Keratinocyte (primary cell): Measurements from ENCODE around the gene FHIT. TPM values are rescaled to one million over a fixed set of nuclear protein-coding genes. Genes with fewer than 3 reads are reported as not detected.

Experiments
- DNase-seq: peaks from one replicate; pipeline ENCODE4 v3.0.0-alpha.2; 2011; ENCODE audit warnings: low read depth, missing footprints, low spot score
- FAIRE-seq: peaks from 2 replicates; lab custom pipeline; 2011; peaks lifted over from hg19 to GRCh38; lab: Jason Lieb, UNC
- H2AFZ ChIP-seq: 2 replicates; pipeline ENCODE4 v1.6.0; 2012; ENCODE audit warnings: low read length, control low read depth, inconsistent platforms; ENCODE audit not compliant: control insufficient read depth
- H3K27ac ChIP-seq: 2 replicates; pipeline ENCODE4 v1.5.1; 2011; ENCODE audit warnings: low read length; ENCODE audit not compliant: control insufficient read depth, insufficient read depth
- H3K27me3 ChIP-seq: 3 replicates; pipeline ENCODE4 v1.6.0; 2011; ENCODE audit warnings: low read length; ENCODE audit not compliant: control insufficient read depth, insufficient read depth; ENCODE audit errors: extremely low read depth
- H3K36me3 ChIP-seq, 2 experiments: 2 replicates in 1 of 2; 3 replicates in 1 of 2; pipeline ENCODE4 v1.5.1; 2011; ENCODE audit warnings: low read length in 2 of 2, mild to moderate bottlenecking in 1 of 2; ENCODE audit not compliant: control insufficient read depth in 2 of 2, insufficient read depth in 2 of 2; ENCODE audit errors: extremely low read depth in 1 of 2
- H3K4me1 ChIP-seq: 3 replicates; pipeline ENCODE4 v1.5.1; 2011; ENCODE audit warnings: low read length; ENCODE audit not compliant: control insufficient read depth, insufficient read depth; ENCODE audit errors: extremely low read depth
- H3K4me2 ChIP-seq: 3 replicates; pipeline ENCODE4 v1.6.0; 2011; ENCODE audit warnings: low read depth, low read length; ENCODE audit not compliant: control insufficient read depth, insufficient read depth; ENCODE audit errors: extremely low read depth
- H3K4me3 ChIP-seq, 3 experiments: fragments of 200-600 bp in 1 of 3; sonication (generic) in 1 of 3; 2 replicates in 2 of 3; 3 replicates in 1 of 3; pipeline ENCODE4 v1.5.1; 2011 to 2016; ENCODE audit warnings: low read length in 3 of 3, mild to moderate bottlenecking in 3 of 3, control low read depth in 2 of 3, inconsistent platforms in 1 of 3, low read depth in 1 of 3, mixed read lengths in 1 of 3, mixed run types in 1 of 3, moderate library complexity in 1 of 3; ENCODE audit not compliant: control insufficient read depth in 2 of 3, insufficient read depth in 2 of 3; ENCODE audit errors: extremely low read depth in 1 of 3
- H3K79me2 ChIP-seq: 2 replicates; pipeline ENCODE4 v1.6.0; 2012; ENCODE audit warnings: low read length; ENCODE audit not compliant: control insufficient read depth, insufficient read depth
- H3K9ac ChIP-seq: 3 replicates; pipeline ENCODE4 v1.6.0; 2011; ENCODE audit warnings: low read length; ENCODE audit not compliant: control insufficient read depth, insufficient read depth; ENCODE audit errors: extremely low read depth
- H3K9me1 ChIP-seq: 3 replicates; pipeline ENCODE4 v1.6.0; 2011; ENCODE audit warnings: low read length; ENCODE audit not compliant: control insufficient read depth, insufficient read depth; ENCODE audit errors: extremely low read depth
- H3K9me3 ChIP-seq: 2 replicates; pipeline ENCODE4 v1.5.1; 2012; ENCODE audit warnings: low read depth, low read length; ENCODE audit not compliant: control insufficient read depth
- H4K20me1 ChIP-seq: 3 replicates; pipeline ENCODE4 v1.6.0; 2011; ENCODE audit warnings: low read length; ENCODE audit not compliant: control insufficient read depth, insufficient read depth; ENCODE audit errors: extremely low read depth
- CTCF ChIP-seq, 3 experiments: IDR thresholded peaks in 1 of 3; conservative IDR thresholded peaks in 1 of 3; optimal IDR thresholded peaks in 1 of 3; 2 replicates in 2 of 3; 3 replicates in 1 of 3; pipeline versions ENCODE3 to v1.5.1; 2011; ENCODE audit warnings: low read length in 3 of 3, mild to moderate bottlenecking in 3 of 3, moderate library complexity in 2 of 3, control low read depth in 1 of 3, inconsistent platforms in 1 of 3; ENCODE audit not compliant: insufficient read depth in 2 of 3; ENCODE audit errors: extremely low read depth in 1 of 3
- EZH2 ChIP-seq: IDR thresholded peaks from one replicate; pipeline ENCODE4 v1.6.1; 2012; ENCODE audit warnings: inconsistent platforms, mild to moderate bottlenecking, low read length, moderate library complexity
- dilution Hi-C: fragments of 300-500 bp; cut with MboI; formaldehyde crosslinking; loops from one replicate; pipeline ENCODE4 v1.7.0; 2020; ENCODE audit warnings: low sequenced_read_pairs; ENCODE audit not compliant: extremely low pct_ligation_motif_present
- polyA plus RNA-seq, 5 experiments: library from polyadenylated mRNA; depleted of rRNA in 3 of 5; stranded (reverse) in 3 of 5; stranded (forward) in 1 of 5; unstranded in 1 of 5; fragments of >200 nt; gene quantifications; 1 replicate in 1 of 5; 2 replicates in 3 of 5; 3 replicates in 1 of 5; pipeline versions ENCODE4 v1.2.1 to v1.2.3, GENCODE V29; 2011 to 2012; ENCODE audit warnings: missing spikeins in 2 of 5, low read depth in 1 of 5, low replicate concordance in 1 of 5

The FHIT gene
- polyA plus RNA-seq, 1 donor (not counting 4 experiments of a cell fraction or from before 2014, with no cell fraction given) = 2.2 TPM

DNA sequence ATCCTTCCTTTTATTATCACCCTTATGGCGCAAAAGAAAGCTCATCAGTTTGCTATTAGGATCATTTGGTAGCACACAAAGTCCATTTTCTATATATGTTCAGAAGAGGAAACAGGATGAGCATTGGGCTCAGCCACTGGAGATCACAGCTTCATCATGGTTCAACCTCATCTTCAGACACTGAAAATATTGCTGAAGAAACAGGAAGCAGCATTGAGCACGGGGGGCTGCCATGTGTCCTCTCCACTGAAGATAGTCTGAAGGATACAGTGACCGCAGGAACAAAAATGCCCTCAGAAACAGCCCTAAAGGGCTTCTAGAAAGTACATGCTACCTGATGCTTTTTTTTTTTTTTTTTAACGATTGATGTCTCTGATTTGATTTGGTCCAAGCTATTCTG lies 1366.2 kb downstream of the FHIT start:
- TF ChIP-seq CTCF (optimal IDR thresholded peaks at IDR 0.05 in 1 of 3, IDR thresholded peaks at IDR 0.05 in 1 of 3, conservative IDR thresholded peaks at IDR 0.05 in 1 of 3; ENCODE audit: extremely low read depth in 1 of 3, insufficient read depth in 2 of 3, low read length in 3 of 3) (no peak), EZH2 (no peak)
- FAIRE-seq = no peak

GRCh38 chr3:59884409-59884808 lies 1366.8 kb downstream of the FHIT start:
- Histone ChIP-seq H3K9ac (no peak overlapping the region), H3K9me3 (no peaks in the 10 kb centered on the region), H2AFZ (no peak overlapping the region), H3K79me2 (no peaks in the 10 kb centered on the region), H3K4me2 (no peak overlapping the region), H3K4me1 (no peaks in the 10 kb centered on the region), H3K4me3 (no peak overlapping the region), H3K27me3 (peaks cover 3% of the 10 kb centered on the region), H3K9me1 (no peaks in the 10 kb centered on the region), H3K36me3 (no peaks in the 10 kb centered on the region), H3K27ac (no peak overlapping the region), H4K20me1 (no peaks in the 10 kb centered on the region)
- TF ChIP-seq CTCF (optimal IDR thresholded peaks at IDR 0.05 in 1 of 3, IDR thresholded peaks at IDR 0.05 in 1 of 3, conservative IDR thresholded peaks at IDR 0.05 in 1 of 3; ENCODE audit: extremely low read depth in 1 of 3, insufficient read depth in 2 of 3, low read length in 3 of 3) = no peak
- no peak for TF ChIP-seq EZH2
- dilution Hi-C loops = no loop called here
- no peak for DNase-seq
- FAIRE-seq = no peak

More for the DNA sequence above, 1366.2 kb downstream of the FHIT start:
- Histone ChIP-seq H3K9me3 (no peaks in the 10 kb centered on the region), H3K79me2 (no peaks in the 10 kb centered on the region), H3K36me3 (no peaks in the 10 kb centered on the region), H3K27ac (no peak overlapping the region), H3K9me1 (no peaks in the 10 kb centered on the region), H2AFZ (no peak overlapping the region), H3K4me2 (no peak overlapping the region), H3K27me3 (peaks cover 1% of the 10 kb centered on the region), H3K4me3 (no peak overlapping the region), H3K4me1 (no peaks in the 10 kb centered on the region), H4K20me1 (no peaks in the 10 kb centered on the region), H3K9ac (no peak overlapping the region)
- dilution Hi-C loops = no loop called here
- no peak for DNase-seq
